MCF 10A (cell line): ENCODE results near the gene CORO6. TPM values are rescaled to one million over a fixed set of nuclear protein-coding genes. Genes with fewer than 3 reads are reported as not detected.
"Not testable (repeated sequence)": the region's sequence is repeated elsewhere in the genome, so short reads cannot be mapped to it uniquely, and the experiment has no call there.

Source experiments
- BruUV-seq: library from RNA; stranded (reverse); fragments of 400-500 nt; replicated peaks from 2 replicates; lab custom pipeline; 2021; lab: Mats Ljungman, UMichigan
- CTCF ChIA-PET: fragments of 300-600 bp; sonication (Branson Sonifier 250); formaldehyde crosslinking; extraction: SDS; loops from one replicate; lab custom pipeline; 2021; ENCODE audit warnings: antibody characterized with exemption, inconsistent platforms; lab: Yijun Ruan, JAX
- POLR2A ChIA-PET: fragments of 300-600, 350-650 bp; sonication (Branson Sonifier 250); formaldehyde crosslinking; extraction: SDS; loops from one replicate; lab custom pipeline; 2020; ENCODE audit warnings: antibody characterized with exemption, inconsistent platforms; lab: Yijun Ruan, JAX
- DNase-seq: peaks from one replicate; pipeline ENCODE4 v3.0.0-alpha.2; 2018; ENCODE audit not compliant: unreplicated experiment
- H3K27ac Mint-ChIP-seq: one replicate; pipeline ENCODE4 v1.8.0; 2022; ENCODE audit warnings: mild to moderate bottlenecking, low read depth, mixed read lengths; ENCODE audit not compliant: unreplicated experiment
- H3K27me3 Mint-ChIP-seq: one replicate; pipeline ENCODE4 v1.8.0; 2022; ENCODE audit warnings: mixed read lengths; ENCODE audit not compliant: insufficient read depth, unreplicated experiment
- H3K36me3 Mint-ChIP-seq: one replicate; pipeline ENCODE4 v1.8.0; 2022; ENCODE audit warnings: mild to moderate bottlenecking, moderate library complexity, mixed read lengths; ENCODE audit not compliant: insufficient read depth, unreplicated experiment
- H3K4me1 Mint-ChIP-seq: one replicate; pipeline ENCODE4 v1.8.0; 2022; ENCODE audit warnings: mixed read lengths; ENCODE audit not compliant: insufficient read depth, unreplicated experiment
- H3K4me3 Mint-ChIP-seq: one replicate; pipeline ENCODE4 v1.8.0; 2022; ENCODE audit warnings: mild to moderate bottlenecking, moderate library complexity, mixed read lengths; ENCODE audit not compliant: unreplicated experiment
- H3K9me3 Mint-ChIP-seq: one replicate; pipeline ENCODE4 v1.8.0; 2022; ENCODE audit warnings: mixed read lengths; ENCODE audit not compliant: unreplicated experiment
- intact Hi-C: fragments of 100-400 bp; cut with micrococcal nuclease; formaldehyde crosslinking; loops from 2 replicates; pipeline ENCODE4 v1.14.1; 2022
- total RNA-seq: library from RNA; stranded (reverse); gene quantifications from 2 replicates; pipeline ENCODE4 v1.2.3, GENCODE V29; 2022
- TF ChIP-seq, protein P1 (sequence below): fragments of 200-600 bp; IDR thresholded peaks from one replicate; pipeline ENCODE4 v1.8.0; 2022; ENCODE audit warnings: antibody characterized with exemption, mild to moderate bottlenecking; ENCODE audit not compliant: unreplicated experiment

CORO6 gene
- total RNA-seq, 1 experiment from 2014 or later = 1.6 TPM

DNA sequence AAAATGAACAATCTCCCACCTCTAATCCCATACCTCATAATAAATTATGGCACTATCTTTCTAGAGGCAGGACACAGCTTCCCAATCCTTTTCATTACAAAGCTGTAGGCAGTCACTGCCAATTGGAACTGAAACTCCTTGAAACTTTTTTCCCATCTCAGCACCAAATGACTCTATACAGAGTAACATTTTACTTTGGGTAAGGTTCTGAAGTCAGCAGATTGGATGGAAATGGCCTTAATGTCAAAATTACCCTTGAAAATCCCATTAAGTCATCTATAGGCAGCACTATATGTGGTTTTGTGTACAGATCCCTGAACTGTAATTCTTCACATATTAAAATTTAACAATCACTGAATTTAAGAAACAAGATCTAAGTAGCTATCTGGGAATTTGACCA is 30.3 kb upstream of the CORO6 start:
- CTCF ChIA-PET = interaction anchor here (0.5 to 1.5 kb wide), 3 partner anchors 14 to 319 kb away, joined by 3 read pairs; no protein-coding TSS in a partner anchor
- no TSS peak for BruUV-seq
- POLR2A ChIA-PET = interaction anchor here (1.1 to 1.2 kb wide), 2 partner anchors 10 to 125 kb away, joined by 3 read pairs; no protein-coding TSS in a partner anchor

DNA sequence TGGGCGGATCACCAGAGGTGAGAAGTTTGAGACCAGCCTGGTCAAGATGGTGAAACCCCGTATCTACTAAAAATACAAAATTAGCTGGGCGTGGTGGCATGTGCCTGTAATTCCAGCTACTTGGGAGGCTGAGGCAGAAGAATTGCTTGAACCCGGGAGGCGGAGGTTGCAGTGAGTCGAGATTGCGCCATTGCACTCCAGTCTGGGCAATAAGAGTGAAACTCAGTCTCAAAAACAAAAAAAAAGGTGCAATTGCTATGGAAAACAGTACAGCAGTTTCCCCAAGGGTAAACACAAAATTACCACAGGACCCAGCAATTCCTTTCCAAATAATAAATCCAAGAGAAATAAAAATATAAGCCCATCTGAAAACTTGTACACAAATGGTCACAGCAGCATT is 29.2 kb upstream of the CORO6 start:
- H3K27me3 Mint-ChIP-seq, H3K27ac Mint-ChIP-seq, DNase-seq, H3K4me1 Mint-ChIP-seq, BruUV-seq, H3K9me3 Mint-ChIP-seq, H3K4me3 Mint-ChIP-seq, intact Hi-C loops: not testable (repeated sequence)
- CTCF ChIA-PET = interaction anchor here (0.7 kb wide), 1 partner anchor 154 kb away, joined by 4 read pairs; no protein-coding TSS in a partner anchor
- H3K36me3 Mint-ChIP-seq = peaks cover 30% of the 10 kb centered on the region
- POLR2A ChIA-PET = interaction anchor here (0.7 to 0.9 kb wide), 3 partner anchors 13 to 109 kb away, joined by 3 to 4 read pairs (median 3); no protein-coding TSS in a partner anchor

More for the DNA sequence above, 30.3 kb upstream of the CORO6 start:
- no peak for DNase-seq
- Mint-ChIP-seq H3K36me3 (peaks cover 29% of the 10 kb centered on the region), H3K27ac (no peak overlapping the region), H3K9me3 (no peaks in the 10 kb centered on the region), H3K27me3 (no peaks in the 10 kb centered on the region), H3K4me1 (no peaks in the 10 kb centered on the region), H3K4me3 (no peak overlapping the region)
- intact Hi-C loops = no loop called here
- TF ChIP-seq, protein P1, sequence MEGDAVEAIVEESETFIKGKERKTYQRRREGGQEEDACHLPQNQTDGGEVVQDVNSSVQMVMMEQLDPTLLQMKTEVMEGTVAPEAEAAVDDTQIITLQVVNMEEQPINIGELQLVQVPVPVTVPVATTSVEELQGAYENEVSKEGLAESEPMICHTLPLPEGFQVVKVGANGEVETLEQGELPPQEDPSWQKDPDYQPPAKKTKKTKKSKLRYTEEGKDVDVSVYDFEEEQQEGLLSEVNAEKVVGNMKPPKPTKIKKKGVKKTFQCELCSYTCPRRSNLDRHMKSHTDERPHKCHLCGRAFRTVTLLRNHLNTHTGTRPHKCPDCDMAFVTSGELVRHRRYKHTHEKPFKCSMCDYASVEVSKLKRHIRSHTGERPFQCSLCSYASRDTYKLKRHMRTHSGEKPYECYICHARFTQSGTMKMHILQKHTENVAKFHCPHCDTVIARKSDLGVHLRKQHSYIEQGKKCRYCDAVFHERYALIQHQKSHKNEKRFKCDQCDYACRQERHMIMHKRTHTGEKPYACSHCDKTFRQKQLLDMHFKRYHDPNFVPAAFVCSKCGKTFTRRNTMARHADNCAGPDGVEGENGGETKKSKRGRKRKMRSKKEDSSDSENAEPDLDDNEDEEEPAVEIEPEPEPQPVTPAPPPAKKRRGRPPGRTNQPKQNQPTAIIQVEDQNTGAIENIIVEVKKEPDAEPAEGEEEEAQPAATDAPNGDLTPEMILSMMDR = no peak

DNA sequence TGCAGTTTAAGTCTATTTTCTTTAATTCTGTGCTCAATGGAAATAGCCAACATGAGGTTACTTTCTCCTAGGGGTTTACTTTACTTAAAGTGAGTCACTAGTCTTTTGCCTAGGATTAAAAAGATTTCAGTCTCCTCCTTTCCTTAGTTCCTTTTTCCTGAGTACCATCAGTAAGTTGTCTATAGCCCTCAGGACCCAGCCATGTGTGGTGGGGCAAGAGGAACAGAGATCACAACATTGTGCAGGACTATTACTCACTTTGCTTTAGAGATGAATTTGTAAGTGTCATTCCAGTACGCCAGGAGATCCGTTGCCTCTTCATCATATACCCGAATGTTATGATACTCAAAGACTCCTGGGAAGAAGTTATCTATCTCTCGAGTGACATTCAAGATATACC is 27.7 kb upstream of the CORO6 start:
- H3K9me3 Mint-ChIP-seq = no peaks in the 10 kb centered on the region
- no peak for DNase-seq
- peak overlapping the region; percentile 27 for H3K27ac Mint-ChIP-seq
- no TSS peak for BruUV-seq
- intact Hi-C loops = no loop called here
- ChIA-PET CTCF (no interaction called here), POLR2A (no interaction called here)
- no peak overlapping the region for H3K4me3 Mint-ChIP-seq
- H3K4me1 Mint-ChIP-seq = peaks cover 8% of the 10 kb centered on the region
- TF ChIP-seq, protein P1 = no peak
- no peaks in the 10 kb centered on the region for H3K27me3 Mint-ChIP-seq
- H3K36me3 Mint-ChIP-seq = peaks cover 15% of the 10 kb centered on the region

DNA sequence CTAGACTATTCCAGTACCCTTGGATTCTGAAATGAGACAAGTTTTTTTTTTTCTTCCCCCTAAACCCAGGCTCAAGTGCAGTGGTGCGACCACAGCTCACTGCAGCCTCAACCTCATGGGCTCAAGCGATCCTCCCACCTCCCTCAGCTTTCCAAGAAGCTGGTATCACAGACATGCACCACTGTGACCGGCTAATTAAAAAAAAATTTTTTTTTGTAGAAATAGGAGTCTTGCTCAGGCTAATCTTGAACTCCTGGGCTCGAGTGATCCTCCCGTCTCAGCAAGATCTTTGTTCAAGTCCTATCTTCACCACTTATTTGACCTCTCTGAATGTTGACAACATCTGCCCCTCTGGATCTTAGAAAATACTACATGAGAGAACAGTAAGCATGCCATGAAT is 26.6 kb upstream of the CORO6 start:
- Mint-ChIP-seq H3K4me1 (peaks cover 17% of the 10 kb centered on the region), H3K9me3 (no peaks in the 10 kb centered on the region), H3K36me3 (peaks cover 13% of the 10 kb centered on the region), H3K27me3 (no peaks in the 10 kb centered on the region), H3K4me3 (no peak overlapping the region), H3K27ac (no peak overlapping the region)
- intact Hi-C loops = no loop called here
- TF ChIP-seq, protein P1 = no peak
- no peak for DNase-seq
- POLR2A ChIA-PET = no interaction called here
- BruUV-seq = no TSS peak
- CTCF ChIA-PET = no interaction called here
